ENCODE data around the gene METTL15.
"Not testable (repeated sequence)": the region's sequence is repeated elsewhere in the genome, so short reads cannot be mapped to it uniquely, and the experiment has no call there.

METTL15 gene, protein sequence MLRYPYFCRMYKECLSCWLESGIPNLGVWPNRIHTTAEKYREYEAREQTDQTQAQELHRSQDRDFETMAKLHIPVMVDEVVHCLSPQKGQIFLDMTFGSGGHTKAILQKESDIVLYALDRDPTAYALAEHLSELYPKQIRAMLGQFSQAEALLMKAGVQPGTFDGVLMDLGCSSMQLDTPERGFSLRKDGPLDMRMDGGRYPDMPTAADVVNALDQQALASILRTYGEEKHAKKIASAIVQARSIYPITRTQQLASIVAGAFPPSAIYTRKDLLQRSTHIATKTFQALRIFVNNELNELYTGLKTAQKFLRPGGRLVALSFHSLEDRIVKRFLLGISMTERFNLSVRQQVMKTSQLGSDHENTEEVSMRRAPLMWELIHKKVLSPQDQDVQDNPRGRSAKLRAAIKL

DNA sequence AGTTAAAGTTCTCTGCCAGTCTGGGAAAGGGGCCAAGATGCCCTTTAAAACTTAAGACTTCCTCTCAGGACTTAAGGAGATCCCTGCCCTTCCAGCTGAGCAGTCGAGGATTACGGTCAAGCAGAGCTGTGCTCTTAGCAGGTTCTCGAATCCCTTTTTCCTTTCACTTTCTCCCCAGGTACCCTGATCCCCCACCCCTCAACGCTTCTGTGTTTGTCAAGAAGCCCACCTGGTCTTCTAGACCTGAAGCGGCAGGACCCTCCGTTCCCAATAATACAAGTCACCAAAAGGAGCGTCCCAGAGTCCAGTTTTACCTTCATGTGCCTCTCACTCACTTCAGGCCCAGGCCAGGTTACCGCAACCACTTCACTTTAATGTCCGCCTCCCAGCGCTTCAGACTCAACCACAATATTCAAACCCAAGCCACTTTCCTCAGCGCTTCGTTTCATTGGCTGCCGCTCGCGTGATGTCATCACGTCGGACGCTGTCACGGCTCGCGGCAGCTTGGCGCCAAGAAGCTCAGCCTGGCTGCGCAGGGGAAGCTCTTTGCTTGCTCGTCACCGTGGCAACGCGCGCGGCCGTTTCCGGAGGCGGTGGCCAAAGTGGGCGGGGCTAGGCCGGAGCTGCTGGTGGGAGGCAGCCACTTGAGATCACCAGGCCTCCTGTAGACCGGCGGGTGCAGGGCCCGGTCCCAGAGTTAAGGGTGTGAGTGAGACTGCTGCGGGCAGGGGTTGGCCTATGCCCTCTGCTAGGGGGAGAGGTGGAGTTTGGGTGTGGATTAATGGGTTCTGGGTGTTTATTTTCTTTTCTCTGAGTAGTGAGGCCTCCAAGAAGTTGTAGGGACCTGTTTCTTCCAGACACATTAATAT lies at the start of gene METTL15, which contains the start of gene KIF18A:
METTL15 (plus strand) TSS at position 639 of the 869 bp plus-strand sequence. CDS start 4,947 bp downstream, outside the sequence.
KIF18A (minus strand) TSS at position 407 of the 869 bp plus-strand sequence. CDS start 10,209 bp downstream, outside the sequence.
- peak; percentile 98 to 100 (median 99) for DNase-seq
- intact Hi-C loops (cut with DNase I), result no loop called here

DNA sequence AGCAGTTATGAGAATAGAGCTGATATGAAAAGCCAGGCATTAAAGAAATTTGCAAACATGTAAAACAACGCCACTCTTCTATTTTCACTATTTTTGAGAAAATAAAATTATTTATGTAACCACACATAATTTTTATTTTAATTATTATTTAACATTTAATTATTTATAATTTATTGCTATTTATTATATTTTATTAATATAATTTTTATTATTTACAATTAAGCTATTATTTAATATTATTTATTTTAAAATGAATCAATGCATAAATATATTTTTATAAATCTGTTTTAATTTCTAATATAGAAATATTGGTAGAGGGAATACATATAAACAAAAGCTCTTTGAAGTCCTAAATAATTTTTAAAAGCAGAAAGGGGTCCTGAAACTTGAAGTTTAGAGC lies 36.9 kb upstream of the METTL15 start:
- intact Hi-C loops (cut with DNase I), result no loop called here
- DNase-seq, result no peak

DNA sequence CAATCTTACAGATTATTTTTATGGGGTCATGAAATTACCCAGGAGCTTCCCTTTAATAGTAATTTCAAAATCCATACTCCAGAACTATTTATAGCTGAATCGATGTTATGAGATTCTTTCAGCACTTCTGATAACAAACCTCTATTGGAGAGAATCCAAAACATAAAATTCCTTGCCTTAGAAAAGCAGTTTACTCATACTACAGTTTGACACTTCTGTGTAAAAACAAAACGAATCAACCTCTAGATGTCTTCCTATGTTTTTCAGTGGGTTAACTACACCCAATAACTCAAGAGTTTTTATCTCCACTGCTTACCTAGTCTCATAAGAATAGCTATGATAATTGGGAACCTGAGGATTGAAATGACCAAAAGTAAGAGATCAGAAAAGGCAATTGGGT lies 35.9 kb upstream of the METTL15 start:
- no peak for DNase-seq
- intact Hi-C loops (cut with DNase I), result no loop called here

DNA sequence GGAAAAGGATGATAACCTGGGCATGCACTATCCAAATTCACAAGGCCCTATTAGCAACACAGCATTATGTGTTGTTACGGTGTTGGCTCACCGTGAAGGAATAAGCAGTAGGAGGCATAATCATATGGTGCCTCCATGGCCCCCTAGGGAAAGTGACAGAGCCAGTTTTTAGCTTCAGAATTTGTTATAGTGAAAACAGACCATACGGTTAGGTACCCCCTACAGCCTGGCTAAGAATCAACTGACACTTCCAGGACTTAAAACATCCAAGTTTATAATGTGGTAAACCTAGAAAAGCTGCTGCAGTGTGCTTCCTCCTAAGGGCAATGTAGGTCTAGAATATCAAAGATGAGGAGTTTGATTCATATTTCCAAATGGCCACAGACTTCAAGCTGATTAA lies 30.7 kb upstream of the METTL15 start:
- no peak for DNase-seq
- intact Hi-C loops (cut with DNase I), result no loop called here

DNA sequence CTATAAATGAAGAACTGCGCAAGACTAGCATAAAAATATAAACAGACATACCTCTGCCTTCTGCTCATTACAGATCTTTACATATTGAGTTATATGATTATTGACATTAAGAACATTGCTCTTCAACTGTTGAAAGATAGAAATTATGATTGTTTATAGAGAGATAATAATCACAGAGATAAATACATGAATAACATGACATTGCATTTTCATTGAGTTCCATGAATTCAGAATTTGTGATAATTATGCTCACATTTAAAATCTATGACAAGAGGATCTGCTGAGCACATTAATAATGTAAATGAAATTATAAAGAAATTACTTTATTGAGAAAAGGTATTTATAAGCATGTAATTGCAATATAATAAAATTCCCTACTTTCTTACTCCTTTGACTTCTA lies 25.1 kb upstream of the METTL15 start:
- DNase-seq, result no peak
- intact Hi-C loops (cut with DNase I), result no loop called here

DNA sequence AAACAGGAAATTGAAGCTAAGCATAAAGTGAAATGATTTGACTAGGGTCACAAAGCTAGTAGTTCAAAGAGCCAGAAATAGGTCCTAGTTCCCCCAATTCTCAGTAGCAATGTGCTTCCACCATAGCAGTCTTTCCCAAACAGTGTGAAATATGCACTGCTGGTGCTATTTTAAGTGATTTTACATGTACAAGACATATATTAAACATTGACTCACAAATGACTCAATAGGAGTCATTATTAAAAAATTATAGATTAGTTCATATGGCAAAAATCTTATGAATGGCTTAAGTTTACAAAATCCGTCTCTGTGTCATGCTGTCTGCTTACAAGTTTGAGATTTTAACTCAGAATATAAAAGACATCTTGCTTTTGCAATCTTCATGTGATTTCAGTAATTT lies 21.6 kb upstream of the METTL15 start:
- no peak for DNase-seq
- intact Hi-C loops (cut with DNase I), result no loop called here

DNA sequence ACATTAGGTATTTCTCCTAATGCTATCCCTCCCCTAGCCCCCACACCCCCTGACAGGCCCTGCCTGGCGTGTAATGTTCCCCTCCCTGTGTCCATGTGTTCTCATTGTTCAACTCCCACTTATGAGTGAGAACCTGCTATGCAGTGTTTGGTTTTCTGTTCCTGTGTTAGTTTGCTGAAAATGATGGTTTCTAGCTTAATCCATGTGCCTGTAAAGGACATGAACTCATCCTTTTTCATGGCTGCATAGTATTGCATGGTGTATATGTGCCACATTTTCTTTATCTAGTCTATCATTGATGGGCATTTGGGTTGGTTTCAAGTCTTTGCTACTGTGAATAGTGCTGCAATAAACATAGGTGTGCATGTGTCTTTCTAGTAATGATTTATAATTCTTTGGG lies 21.0 kb upstream of the METTL15 start:
- intact Hi-C loops (cut with DNase I); DNase-seq: not testable (repeated sequence)

DNA sequence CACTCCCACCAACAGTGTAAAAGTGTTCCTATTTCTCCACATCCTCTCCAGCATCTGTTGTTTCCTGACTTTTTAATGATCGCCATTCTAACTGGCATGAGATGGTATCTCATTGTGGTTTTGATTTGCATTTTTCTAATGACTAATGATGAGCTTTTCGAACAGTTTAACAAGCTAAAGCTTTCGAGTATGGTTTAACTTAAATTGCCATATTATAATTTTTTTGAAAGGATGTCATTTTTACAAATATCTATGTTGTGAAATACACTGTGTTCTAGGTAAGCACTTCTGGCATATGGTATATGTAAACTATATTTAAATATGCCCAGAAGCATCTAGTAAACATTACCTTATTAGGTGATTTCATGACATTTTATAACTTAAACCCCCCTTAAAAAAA lies 20.5 kb upstream of the METTL15 start:
- DNase-seq; intact Hi-C loops (cut with DNase I): not testable (repeated sequence)

DNA sequence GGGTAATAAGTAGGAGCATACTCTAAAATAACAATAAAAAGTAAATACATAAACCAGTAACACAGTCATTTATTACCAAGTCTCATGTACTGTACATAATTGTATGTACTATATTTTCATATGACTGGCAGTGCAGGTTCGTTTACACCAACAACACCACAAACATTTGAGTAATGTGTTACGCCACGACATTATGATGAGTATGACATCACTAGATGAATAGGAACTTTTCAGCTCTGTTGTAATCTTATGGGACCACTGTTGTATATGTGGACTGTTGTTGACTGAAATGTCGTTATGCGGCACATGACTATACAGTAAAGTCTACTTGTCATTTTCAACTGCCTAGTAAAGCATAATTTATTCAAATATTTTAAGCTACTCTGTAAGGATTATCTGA lies 18.8 kb upstream of the METTL15 start:
- no peak for DNase-seq
- intact Hi-C loops (cut with DNase I), result no loop called here

DNA sequence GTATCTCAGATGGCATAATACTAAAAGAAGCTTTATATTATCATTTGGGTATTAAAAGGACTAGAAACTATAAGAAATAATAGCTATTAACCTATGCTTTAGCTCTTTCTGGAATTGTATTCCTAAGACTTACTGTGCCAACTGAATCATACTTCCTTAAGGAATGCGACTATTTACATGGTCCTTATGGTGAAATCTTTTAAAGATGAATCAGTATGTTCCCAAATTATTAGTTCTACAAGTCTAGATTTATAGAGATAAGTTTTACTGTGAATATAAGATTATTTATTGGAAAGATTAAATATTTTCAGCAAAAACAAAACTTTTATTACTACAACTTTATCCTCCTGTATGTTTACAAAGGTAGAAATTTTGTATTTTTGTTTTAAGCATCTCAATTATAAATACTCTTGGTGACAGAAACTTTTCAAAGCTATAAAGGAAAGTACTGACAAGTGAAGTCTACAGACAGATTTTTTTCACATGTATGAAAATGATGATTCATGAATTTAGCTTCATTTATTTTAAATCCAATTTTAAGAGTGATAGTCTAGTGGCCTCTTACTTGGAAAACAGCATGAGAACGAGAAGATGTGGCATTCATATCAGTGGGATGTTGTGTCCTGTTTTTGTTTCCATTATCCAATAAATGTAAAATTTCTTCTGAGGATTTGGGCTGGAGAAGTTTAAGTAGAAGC lies 18.0 kb upstream of the METTL15 start:
- DNase-seq, result no peak
- intact Hi-C loops (cut with DNase I), result no loop called here

DNA sequence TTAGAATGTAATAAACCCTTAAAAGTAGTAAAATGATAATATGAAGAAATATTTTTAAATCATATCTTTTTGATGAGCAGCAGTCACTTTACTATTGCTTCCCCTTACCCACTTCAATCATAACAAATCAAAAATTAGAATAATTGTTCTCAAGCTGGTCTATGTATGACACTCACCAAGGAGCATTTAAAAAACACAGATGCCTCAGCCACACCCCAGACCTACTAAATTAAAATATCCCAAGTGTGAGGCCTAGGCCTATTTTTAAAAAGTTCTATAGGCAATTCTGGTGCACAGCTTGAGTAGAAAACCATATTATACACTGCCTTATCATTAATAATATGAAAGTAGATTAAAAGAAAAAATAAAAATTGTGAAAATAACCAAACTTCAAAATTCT lies 15.4 kb upstream of the METTL15 start:
- intact Hi-C loops (cut with DNase I), result no loop called here
- no peak for DNase-seq

DNA sequence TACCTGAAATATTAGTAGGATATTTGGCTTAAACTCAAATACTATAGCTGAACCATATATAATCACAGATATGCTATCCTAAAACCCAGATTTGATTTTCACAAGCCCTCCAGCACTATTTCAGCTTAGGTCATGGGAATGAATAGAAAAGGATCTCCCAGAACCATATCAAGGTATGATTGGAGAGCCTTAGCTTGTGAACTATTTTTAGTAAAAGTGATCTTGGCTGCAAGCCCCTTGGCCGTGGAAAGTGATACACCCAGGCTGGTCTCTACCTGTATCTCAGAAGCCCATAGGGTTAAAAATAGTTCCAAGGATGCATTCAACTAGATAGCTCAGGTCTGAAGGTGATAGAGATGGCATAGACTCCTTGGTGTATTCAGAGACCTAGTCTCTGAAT lies 9.9 kb upstream of the METTL15 start:
- DNase-seq, result no peak
- intact Hi-C loops (cut with DNase I), result no loop called here

DNA sequence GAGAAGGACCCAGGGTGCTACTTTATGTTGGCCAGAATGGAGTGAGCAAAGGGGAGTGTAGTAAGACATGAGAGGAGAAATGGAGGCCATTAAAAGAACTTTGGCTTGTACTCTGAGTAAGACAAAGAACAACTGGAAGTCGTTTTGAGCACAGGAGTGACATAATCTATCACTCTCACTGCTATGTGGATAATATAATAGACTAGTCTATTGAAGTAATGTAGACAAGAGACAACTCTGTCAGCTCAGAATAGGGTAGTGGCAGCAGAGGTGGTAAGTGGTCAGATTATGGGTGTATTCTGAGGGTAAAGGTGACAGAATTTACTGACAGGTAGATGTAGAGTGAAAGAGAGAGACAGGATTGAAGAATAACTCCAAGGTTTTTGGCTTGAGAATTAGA lies 8.5 kb upstream of the METTL15 start:
- intact Hi-C loops (cut with DNase I), result no loop called here
- no peak for DNase-seq

DNA sequence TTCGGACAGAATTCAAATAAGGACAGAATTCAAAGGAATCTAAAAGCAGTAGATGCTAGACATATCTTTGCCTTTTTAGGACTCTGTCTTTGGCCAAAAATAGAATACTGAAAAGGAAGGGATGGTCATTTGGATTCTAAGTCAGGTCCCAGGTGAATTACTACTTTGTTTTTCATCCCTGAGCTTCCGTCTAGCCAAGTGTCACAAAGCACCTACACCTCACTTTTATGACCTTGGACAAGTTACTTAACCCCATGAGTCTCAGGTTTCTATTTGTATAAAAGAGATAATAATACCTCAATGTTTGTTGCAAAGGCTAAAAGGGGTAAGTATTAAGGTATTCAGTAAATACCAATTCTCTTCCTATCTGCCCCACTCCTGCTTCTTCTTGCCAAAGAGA lies 7.5 kb upstream of the METTL15 start:
- intact Hi-C loops (cut with DNase I), result no loop called here
- DNase-seq, result no peak

DNA sequence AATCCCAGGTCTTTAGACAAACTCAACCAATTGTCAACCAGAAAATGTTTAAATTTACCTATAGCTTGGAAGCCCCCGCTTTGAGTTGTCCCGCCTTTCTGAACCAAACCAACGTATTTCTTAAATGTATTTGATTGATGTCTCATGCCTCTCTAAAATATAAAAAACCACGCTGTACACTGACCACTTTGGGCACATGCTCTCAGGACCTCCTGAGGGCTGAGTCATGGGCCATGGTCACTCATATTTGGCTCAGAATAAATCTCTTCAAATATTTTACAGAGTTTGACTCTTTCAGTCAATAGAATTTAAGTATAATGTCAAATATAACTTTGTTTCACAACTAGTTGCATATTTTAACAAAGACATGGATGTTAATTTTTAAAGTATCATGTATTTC lies 5.9 kb upstream of the METTL15 start:
- DNase-seq; intact Hi-C loops (cut with DNase I): not testable (repeated sequence)

DNA sequence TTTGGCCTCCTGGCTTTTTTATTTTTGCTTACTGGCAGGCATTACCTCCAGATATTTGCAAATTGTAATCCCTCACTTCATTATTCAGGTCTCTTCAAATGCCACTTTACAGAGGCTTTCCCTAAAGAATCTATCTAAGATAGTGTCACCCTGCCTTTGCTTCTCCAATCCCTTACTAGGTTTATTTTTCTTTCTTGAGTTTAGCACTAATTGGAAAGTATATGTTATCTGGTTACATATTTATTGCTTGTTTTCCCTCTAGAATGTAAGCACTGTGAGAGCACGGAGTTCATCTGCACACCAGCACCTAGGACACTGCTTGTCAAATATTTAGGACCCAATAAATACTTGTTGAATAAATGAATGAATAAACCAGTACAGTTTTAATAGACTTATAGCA lies 3.8 kb upstream of the METTL15 start:
- no peak for DNase-seq
- intact Hi-C loops (cut with DNase I), result no loop called here

DNA sequence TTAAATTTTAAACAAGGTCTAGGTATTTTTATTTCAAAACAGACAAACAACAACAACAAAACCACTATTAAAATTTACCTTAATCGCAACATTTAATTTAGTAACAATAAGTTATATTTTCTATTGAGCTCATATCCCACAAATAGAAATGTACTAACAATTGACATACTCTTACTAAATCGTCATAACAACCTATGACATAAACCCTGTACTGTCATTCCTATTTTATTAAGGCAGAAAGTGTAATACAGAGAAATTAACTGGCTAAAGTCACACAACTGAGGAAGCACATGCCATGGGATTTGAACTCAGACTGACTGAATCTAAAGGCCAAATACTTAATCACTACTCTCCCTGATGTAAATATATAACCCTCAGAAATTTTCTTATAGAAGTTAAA lies 3.2 kb upstream of the METTL15 start:
- DNase-seq, result no peak
- intact Hi-C loops (cut with DNase I), result no loop called here

DNA sequence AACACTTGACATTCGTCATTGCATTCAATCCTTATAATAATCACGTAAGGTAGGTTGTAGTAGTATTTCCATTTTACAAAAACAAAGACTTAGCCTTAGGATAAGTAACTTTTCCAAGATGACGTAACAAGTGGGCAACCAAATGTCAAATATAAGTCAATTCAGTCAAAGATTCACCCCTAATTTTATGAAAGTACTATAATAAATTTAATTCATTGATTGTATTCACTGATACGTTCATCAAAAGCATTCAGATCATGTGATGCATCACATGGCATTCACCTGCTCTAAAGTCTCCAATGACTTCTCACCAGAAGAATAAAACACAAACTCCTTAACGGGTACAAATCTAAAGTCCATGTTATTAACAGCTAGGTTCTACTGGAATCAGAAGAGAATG lies 2.3 kb upstream of the METTL15 start:
- no peak for DNase-seq
- intact Hi-C loops (cut with DNase I), result no loop called here

DNA sequence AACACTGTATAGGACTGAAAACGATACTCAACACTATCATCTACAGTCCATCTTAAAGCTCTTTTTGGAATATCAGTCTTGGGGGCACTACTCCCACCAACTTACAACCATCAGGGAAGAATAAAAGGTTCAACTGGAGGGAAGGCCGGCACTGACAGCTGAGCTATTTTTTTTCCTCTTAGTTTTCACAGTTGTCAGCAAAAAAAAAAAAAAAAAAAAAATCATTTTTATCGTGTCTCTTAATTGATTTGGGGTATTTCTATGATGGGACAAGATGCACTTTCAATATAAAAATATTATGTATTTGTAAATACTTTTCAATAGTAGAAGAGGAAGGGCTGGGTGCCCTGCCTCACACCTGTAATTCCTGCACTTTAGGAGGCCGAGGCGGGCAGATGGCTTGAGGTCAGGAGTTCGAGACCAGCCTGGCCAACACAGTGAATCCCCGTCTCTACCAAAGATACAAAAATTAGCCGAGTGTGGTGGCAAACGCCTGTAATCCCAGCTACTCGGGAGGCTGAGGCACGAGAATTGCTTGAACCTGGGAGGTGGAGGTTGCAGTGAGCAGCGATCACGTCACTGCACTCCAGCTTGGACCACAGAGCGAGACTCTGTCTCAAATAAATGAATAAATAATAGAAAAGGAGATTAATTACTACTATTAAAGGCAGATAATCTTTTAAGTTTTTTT lies 1.7 kb upstream of the METTL15 start:
- intact Hi-C loops (cut with DNase I), result no loop called here
- DNase-seq, result no peak
